NCI-H187 (cell line): Measurements from ENCODE around the gene KCNQ5.

Experiments used
- DNase-seq, 2 experiments: peaks; one replicate each; lab custom pipeline; 2025; lab: John Stamatoyannopoulos, UW

The KCNQ5 gene

DNA sequence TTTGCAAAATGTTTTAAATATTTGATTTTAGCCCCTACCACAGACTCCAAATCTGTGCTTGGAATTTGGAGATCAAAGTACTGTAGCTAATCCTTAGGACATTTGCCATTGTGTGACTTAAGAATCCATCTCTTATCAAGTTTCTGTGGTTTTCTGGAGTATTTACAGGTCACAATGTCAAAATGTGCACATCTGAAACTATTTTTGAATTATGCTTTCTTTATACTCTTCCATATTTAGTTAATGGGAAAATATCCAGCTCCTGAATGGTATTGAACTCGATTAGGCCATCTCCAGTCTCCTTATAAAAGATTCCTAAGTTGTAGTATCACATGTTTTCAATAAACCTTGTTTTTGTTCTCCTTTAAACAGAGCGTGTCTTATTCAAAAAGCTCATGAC is 441.0 kb downstream of the KCNQ5 start:
- no peak for DNase-seq

DNA sequence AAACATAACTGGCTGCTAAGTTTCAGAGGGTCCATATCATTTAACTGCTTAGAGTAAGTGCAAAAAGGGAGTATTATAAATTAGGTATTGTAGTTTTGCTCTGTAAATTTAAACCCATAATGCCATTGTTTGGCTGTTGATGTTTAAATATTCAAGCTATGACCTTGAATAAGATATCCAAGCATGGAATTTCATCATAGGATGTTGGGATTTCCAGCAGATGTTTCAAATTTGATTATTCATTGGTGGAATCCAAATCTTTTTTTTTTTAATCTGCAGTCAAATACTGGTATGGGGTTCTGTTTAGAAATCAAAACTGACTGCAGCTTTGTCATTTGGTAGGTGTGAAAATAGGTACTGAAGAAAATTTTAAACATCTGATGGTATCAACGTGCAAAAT is 442.4 kb downstream of the KCNQ5 start:
- DNase-seq: no peak

DNA sequence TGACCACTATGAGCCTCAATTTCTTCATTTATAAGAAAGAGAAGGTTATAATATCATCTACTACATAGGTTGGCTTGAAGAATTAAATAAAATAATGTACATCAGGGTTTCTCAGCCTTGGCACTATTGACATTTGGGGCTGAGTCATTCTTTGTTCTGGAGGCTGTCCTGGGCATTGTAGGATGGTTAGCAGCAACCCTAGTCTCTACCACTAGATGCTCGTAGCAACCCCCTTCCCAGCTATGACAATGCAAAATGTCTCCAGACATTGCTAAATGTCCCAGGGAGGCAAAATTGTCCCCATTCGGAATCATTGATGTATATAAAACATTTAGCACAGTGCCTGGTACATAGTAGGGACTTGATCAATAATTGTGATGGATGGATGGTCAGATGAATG is 451.4 kb downstream of the KCNQ5 start:
- DNase-seq: no peak

DNA sequence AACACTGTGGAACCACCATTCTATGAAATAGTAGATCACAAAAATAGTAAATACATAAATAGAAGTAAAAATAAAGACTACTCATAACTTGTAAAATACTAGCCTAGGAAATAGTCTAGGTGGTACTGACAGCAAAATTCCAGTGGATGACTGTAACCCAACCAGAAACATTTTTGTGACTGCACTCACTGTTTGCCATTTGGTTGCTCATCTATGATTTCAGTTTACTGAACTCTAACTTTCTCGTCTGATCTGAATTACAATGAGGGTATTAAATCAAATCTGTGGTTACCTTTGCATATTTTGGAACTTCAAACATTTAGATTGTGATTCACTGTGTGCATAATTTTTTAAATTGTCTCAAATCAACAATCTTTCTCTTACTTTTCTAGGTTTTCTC is 452.3 kb downstream of the KCNQ5 start:
- no peak for DNase-seq

DNA sequence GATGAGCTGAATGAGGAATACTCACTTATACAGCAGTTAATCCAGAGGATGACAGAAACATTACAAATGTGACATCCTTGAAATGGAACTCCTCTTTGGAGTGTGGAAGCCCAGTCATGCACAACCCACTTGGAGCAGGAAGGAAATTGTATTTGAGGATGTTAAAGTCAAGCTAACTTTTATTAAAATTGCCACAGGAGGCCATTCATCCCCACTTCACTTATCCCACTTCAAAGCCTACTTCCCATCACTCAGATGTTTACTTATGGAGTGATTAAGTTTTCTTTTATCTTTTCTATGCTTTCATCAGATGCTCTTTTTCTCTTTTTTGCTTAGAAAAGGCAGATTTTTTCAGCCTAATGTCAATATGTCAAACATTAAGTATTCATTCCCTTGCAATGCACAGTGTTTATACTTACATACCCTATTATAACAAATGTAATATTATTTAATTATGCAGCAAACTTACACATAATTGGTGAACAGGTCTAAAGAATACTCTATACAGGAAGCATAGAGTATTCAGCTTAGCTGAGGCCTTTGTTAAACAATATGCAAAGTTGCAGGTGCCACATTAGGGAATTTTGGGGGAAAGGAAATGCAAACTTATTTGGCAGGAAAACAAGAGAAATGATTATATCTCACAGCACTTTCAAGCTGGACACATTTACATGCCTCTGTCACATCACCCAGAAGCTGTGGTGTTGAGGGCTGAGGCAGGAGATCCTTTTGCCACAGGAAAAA is 454.5 kb downstream of the KCNQ5 start:
- peak in 1 of 2 experiments; percentile 51 for DNase-seq

DNA sequence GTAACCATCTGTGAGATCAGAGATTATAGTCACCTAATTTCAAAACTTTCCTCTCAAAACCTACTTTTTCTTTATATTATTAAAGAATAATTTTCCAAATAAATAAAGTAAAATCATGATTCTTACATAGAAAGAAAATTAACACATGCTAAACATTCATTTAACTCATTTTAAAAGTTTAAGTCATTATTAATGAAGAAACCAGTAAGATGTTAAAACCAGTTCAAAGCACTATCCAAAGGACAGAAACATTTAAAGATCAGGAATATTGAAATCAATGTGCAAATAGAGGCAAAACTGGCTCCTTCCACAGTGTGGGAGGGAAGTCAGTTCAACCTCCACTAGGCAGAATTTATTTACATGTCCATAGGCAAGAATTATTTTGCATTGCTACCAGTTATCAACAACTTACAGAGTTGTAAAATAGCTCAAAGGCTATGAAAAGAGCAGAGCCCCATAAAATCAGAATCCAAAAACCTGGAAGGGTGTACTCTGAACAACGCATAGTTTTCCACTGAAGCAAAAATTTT is 456.5 kb downstream of the KCNQ5 start:
- DNase-seq: no peak

DNA sequence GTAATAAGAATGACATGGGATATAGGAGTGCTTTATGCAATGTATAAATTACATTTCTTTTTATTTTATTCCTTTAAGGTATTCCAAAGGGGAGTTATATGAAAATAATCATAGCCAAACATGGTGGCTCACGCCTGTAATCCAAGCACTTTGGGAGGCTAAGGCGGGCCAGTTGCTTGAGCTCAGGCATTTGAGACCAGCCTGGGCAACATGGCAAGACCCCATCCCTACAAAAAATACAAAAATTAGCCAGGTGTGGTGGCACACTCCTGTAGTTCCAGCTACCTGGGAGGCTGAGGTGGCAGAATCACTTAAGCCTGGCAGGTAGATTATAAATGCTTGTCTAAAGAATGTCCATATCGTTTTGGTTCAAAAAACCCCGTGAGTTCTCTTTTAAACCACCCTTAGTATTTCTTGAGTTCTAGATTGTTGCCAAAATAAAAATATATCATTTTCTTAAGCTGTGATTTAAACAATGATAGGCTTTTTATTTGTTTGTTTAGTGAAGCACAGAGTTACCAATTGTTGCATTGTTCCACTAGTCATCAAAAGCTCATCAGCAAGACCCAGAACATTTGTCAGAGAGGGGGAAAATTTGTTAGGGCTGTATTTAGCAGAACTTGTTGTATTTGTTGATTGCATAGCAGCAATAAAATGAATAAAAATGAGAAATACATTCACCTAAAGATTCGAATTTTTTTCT is 457.2 kb downstream of the KCNQ5 start:
- DNase-seq: no peak

DNA sequence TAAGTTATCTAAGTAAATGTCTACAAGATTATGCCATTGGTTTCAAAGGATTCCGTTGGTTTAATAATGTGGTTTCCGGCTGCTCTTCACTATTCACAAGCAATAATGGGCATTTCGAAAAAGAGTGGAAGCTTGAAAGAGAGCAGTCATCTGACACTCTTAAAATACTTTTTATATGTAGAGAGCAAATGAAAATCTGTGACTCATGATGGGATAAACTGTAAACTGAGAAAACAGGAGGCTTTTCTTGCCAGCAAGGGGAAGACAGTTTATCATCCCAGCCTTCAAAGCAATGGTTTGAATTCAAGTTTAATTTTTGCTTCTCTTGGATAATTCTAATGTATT is 457.7 kb downstream of the KCNQ5 start:
- DNase-seq: no peak

DNA sequence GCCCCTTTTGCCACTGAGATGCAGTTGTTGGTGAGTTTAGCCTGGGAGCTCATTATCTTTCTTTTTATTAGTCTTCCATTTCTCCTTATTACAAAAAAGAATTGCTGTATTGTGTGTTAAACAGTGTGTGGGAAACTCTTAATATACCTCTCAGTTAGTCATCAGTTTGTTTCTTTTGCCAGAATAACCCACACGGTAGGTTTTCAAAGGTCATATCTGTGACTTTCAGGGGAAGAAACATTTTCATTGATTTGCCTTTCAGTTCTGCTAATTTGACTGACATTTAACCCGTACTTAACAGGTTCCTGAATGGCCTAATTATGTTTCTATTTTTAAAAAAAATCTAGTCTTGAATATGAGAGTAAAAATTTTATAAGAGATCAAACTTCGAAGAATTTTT is 458.1 kb downstream of the KCNQ5 start:
- no peak for DNase-seq

DNA sequence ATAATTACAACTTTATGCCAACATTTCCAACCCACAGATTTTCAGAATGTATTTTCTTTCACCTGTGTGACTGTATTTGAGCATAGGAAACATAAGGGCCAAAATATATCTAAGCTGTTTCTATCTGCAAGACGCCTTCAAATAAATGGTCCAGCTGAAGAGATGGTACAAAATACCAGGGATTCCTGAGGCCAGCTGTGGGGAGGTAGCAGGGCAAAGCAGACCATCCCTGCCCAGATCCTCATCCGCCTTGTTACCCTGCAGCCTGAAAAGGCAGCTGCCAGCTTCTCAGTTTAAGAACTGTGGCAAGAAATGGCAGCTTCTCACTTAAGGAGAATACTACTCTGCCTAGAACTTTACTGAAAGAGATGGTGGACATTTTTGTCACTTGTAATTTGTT is 460.1 kb downstream of the KCNQ5 start:
- no peak for DNase-seq

DNA sequence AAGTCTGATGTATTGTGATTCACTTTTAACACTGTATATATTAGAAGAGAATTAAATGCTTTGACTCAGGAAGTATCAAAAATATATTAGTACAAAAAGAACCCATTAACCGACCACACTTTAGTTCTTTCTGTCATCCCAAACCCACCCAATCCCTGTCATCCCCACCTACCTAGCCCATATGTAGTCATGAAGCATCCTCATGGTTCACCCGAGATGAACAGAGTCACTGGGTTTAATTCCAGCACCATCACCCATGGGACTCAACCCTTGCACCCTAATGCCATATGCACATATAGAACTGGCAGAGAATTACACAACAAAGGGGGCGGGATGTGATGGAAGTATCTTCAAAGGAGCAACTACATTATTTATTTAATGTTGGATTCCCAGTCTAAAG is 462.0 kb downstream of the KCNQ5 start:
- no peak for DNase-seq

DNA sequence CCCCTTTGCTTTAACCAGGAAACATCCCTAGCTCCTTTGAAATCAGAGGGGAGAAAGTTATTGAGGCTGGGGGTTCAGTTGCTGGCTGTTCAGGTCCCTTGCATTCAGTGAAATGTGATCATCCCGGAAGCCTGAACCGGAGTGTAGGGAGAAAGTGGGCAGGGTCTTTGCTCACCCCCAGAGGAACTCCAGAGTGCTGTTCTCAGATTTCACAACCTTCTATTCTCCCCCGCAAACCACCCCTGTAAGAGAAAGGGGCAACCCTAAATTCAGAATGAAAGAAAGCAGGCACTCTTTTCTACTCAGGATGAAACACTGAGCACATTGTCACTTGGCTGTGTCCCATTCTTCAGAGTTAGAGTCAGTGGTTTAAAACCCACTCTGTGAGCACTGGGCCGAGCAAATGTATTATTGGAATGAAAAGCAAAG is 463.6 kb downstream of the KCNQ5 start:
- no peak for DNase-seq

DNA sequence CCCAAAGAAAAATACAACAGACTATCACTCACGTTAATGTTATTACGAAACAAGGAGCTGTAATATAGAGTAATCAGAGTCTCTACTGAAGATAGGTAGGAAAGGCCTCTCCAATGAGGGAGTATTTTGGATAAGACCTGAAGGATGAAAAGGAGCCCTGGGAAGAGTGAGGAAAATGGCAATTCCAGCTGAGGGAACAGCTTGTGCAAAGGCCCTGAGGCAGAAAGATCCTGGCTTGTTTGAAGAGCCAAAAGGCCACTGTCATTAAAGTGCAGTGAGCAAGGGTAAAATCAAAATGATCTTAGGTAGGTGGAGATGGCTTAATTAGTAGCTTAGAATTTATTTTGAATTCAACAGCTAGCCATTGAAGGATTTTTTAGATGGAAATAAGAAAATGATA is 464.9 kb downstream of the KCNQ5 start:
- no peak for DNase-seq

DNA sequence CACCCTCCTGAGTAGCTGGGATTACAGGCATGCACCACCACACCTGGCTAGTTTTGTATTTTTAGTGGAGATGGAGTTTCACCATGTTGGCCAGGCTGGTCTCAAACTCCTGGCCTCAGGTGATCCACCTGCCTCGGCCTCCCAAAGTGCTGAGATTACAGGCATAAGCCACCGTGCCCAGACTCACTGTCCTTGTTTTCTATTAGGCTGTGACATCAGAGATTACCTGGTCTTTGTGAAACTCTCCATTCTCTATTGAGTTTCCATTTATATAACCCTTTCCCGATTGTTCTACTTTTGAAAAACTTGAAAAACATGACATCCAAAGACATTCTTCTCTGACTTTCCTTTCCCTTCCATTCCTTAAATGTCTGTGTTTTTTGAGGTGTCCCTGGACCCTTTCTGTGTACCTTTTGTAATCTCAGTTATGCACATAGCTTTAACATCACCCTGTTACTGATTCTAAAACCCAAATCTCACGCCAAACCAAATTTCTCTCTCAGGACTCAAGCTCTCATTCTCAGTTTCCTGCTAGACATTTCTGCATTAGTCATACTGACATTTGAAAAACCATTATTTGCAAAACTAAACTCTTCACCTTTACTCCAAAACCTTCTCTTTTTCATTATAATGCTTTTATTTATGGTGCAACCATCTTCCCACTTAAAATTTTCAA is 466.4 kb downstream of the KCNQ5 start:
- DNase-seq: no peak

DNA sequence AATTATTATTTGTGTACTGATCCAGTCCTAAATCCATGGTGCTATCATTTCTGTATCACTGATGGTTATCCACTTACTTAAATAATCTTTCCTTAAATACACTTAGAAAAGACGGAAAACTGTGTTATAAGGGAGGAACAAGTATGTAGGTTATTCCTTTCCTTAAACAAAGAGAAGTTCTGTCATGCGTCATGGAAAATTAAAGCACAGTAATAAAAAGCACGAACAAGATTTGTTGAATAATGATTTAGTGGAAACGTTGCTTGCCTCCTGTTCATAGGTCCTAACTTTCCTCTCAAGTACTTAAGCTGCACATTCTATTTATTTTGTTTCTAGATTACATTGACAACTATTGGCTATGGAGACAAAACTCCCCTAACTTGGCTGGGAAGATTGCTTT is 483.1 kb downstream of the KCNQ5 start:
- DNase-seq: no peak

DNA sequence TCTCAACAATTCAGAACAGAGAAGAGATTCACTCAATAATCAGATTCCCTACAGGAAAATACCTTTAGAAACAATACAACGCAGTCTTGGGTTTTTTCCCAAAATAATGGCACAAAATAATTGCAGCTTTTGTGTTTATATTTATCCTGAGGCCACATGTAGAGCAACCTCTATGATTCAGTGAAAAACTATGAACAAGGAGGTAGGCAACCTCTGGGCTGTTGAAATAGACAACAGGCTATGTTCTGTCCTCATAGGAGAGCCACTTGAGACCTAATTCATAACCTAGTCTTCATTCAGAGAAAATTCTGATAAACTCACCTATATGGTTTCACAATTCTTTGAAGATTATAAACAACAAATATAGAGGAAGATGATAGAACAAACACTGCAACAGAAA is 485.2 kb downstream of the KCNQ5 start:
- DNase-seq: no peak

DNA sequence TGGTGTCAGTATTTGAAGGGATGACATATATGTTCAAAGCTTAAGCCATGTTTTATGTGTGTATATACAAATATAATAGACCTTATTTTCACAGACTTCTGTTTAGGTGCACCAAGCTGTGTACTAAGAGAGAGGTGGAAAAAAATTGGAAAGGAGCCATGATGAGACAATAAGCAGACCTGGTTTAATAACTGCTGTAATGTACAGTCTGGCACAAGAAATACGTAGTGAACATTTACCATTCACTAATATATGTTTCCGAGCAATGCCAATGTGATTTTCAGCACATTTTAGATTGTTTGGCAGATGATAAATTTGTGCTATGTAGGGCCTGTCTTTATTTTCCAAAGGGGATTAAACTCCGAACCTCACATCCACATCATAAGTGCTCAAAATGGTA is 487.1 kb downstream of the KCNQ5 start:
- no peak for DNase-seq

DNA sequence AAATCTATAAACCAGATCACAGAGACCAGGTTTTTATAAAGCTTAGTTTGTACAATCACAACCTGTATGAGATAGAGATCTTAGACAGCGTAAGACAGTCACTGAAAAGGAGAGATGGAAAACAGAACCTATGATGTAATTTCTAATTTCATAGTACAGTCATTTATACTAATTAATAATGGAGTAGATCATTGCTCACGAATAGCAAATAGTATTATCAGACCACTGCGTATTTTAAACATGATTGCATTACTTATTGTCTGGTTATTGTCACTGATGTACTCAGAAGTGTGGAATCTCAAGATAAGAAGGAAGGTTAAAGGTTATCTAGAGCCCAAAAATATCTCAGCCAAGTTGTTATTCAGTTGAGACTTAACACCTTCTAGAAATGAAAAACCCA is 487.8 kb downstream of the KCNQ5 start:
- DNase-seq: no peak

DNA sequence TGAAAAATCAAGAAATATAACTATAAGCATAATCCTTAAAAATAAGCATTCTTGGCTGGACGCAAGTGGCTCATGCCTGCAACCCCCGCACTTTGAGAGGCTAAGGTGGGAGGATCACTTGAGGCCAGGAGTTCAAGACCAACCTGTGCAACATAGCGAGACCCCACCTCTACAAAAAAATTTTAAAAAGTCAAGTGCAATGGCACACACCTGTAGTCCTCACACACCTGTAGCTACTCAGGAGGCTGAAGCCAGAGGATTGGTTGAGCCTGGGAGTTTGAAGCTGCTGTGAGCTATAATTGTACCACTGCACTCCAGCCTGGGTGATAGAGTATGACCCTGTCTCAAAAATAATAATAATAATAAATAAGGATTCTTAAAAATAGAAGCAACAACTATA is 494.5 kb downstream of the KCNQ5 start:
- DNase-seq: no peak

DNA sequence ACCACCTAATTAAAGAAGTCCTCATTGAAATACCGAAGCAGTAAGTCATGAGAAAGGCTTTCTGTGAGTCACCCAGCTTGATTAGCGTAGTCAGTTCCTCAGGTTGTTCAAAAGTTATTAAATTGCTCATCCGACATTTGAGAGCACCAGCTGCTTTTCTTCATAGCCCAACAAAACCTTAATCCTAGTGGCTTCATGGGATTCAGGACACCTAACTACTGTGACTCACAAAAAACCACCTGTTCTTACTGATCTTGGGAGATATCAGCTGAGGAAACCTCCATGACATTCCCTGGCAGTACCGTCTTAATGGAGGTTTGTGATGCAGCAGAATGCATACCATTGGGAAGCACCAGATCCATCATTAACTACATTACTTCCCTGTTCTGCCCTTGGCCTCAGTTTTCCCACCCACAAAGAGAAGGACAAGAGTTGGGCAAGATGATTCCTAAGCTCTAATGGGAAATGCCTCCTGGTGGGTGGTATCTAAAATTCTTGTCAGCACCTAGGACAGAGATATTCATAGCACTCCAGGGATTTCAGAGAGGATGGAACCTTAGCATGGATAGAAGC is 499.6 kb downstream of the KCNQ5 start:
- DNase-seq: no peak

DNA sequence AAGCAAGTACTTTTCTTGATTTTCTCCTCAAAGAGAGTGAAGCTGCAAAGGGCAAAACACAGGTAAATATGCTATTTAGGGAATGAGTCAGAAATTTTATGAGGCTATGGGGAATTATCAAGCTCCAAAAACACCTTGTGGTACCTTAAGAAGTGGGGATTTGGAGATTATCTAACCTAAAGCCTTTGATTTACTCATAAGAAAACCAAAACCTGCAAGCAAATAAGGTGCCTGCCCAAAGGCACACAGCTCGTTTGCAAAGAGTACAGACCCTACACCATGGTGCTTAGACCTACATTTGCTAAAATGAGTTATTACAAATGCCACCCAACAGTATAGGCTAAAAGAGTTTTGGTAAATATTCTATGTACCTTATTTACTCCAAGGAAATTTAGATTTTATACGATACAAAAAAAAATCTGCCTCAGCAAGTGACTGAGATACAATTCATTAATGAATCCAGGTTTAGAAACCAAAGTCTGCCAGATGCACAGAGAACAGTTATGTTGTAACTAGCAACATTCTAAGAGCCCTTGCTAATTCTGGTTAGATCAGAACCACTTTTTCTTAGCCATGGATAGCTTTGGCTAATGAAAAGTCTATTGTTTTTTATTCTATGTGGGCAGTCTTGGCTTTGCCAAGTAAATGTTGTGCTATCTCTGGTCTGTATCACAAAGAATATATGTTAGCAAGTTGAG is 501.9 kb downstream of the KCNQ5 start:
- no peak for DNase-seq
